K562 (cell line): ENCODE data around the gene FAM131C. TPM values are rescaled to one million over a fixed set of nuclear protein-coding genes. Genes with fewer than 3 reads are reported as not detected.

Experiments
- ATF3 ChIP-seq, 2 experiments: fragments of 450-650 bp in 1 of 2; sonication (generic) in 1 of 2; formaldehyde crosslinking in 1 of 2; IDR thresholded peaks in 1 of 2; conservative IDR thresholded peaks in 1 of 2; 2 replicates each; pipeline versions ENCODE4 v1.6.1 to v1.8.1; 2016 to 2023; ENCODE audit warnings: mild to moderate bottlenecking in 2 of 2, moderate library complexity in 2 of 2, inconsistent platforms in 1 of 2, missing genetic modification reagents in 1 of 2
- C11orf30 ChIP-seq: fragments of 450-650 bp; IDR thresholded peaks from 2 replicates; pipeline ENCODE4 v1.6.1; 2016; ENCODE audit warnings: low read depth, mild to moderate bottlenecking
- CEBPB ChIP-seq: fragments of 450-650 bp; IDR thresholded peaks from 2 replicates; pipeline ENCODE4 v1.6.1; 2016; ENCODE audit warnings: missing genetic modification characterization, missing compliant biosample characterization
- ELF4 ChIP-seq: fragments of 450-650 bp; formaldehyde crosslinking; IDR thresholded peaks from 2 replicates; pipeline ENCODE4 v1.4.0; 2022; ENCODE audit warnings: missing genetic modification characterization
- ETV1 ChIP-seq: fragments of 450-650 bp; conservative IDR thresholded peaks from 2 replicates; pipeline ENCODE4 v1.6.1; 2016; ENCODE audit warnings: missing genetic modification characterization, control low read depth, low read depth, missing compliant biosample characterization
- GTF2A2 ChIP-seq: IDR thresholded peaks from 2 replicates; pipeline ENCODE4 v1.6.1; 2016; ENCODE audit warnings: mild to moderate bottlenecking, missing genetic modification characterization, missing compliant biosample characterization
- MCM2 ChIP-seq: fragments of 450-650 bp; IDR thresholded peaks from 2 replicates; pipeline ENCODE4 v1.6.1; 2017; ENCODE audit warnings: low read depth, mild to moderate bottlenecking
- MEF2A ChIP-seq: IDR thresholded peaks from 2 replicates; pipeline ENCODE4 v1.6.1; 2011; ENCODE audit warnings: low read depth, mild to moderate bottlenecking, low read length, moderate library complexity; ENCODE audit not compliant: control insufficient read depth
- MXI1 ChIP-seq: IDR thresholded peaks from 2 replicates; pipeline ENCODE4 v1.6.1; 2011; ENCODE audit warnings: low read depth, mild to moderate bottlenecking, improper control_type of control experiment, low read length
- POLR2AphosphoS5 ChIP-seq: IDR thresholded peaks from 2 replicates; pipeline ENCODE4 v1.6.1; 2011; ENCODE audit warnings: mild to moderate bottlenecking, low read depth, low read length, moderate library complexity; ENCODE audit not compliant: control insufficient read depth, insufficient read depth
- RHOXF2B ChIP-seq: fragments of 250-450 bp; sonication (Bioruptor Pico); conservative IDR thresholded peaks from 2 replicates; pipeline ENCODE4 v1.5.1; 2021
- SNRNP70 ChIP-seq: fragments of 200-400 bp; formaldehyde crosslinking; optimal IDR thresholded peaks from 2 replicates; pipeline ENCODE3; 2017; ENCODE audit warnings: low read depth, low read length
- TBL1XR1 ChIP-seq, 2 experiments: IDR thresholded peaks; 2 replicates each; pipeline ENCODE4 v1.6.1; 2012; ENCODE audit warnings: improper control_type of control experiment in 2 of 2, low read length in 2 of 2, mild to moderate bottlenecking in 1 of 2
- TCF7L2 ChIP-seq: fragments of 150-350 bp; IDR thresholded peaks from 2 replicates; pipeline ENCODE4 v1.6.1; 2016; ENCODE audit warnings: low read depth, mild to moderate bottlenecking, low read length, moderate library complexity
- ZKSCAN3 ChIP-seq: fragments of 250-450 bp; sonication (Bioruptor Pico); IDR thresholded peaks from 2 replicates; pipeline ENCODE4 v1.4.0; 2020
- ZNF165 ChIP-seq: fragments of 250-450 bp; sonication (Bioruptor Pico); IDR thresholded peaks from 2 replicates; pipeline ENCODE4 v1.4.0; 2020; ENCODE audit warnings: borderline replicate concordance
- ZNF449 ChIP-seq: fragments of 250-450 bp; sonication (Bioruptor Pico); IDR thresholded peaks from 2 replicates; pipeline ENCODE4 v1.8.0; 2022; ENCODE audit warnings: moderate library complexity, mild to moderate bottlenecking, inconsistent platforms
- ZNF695 ChIP-seq: fragments of 450-650 bp; formaldehyde crosslinking; IDR thresholded peaks from 2 replicates; pipeline ENCODE4 v1.4.0; 2020; ENCODE audit warnings: mild to moderate bottlenecking, moderate library complexity
- ZNF77 ChIP-seq: fragments of 250-450 bp; sonication (Bioruptor Pico); IDR thresholded peaks from 2 replicates; pipeline ENCODE4 v1.5.0; 2020
- polyA plus RNA-seq, 8 experiments: library from polyadenylated mRNA; depleted of rRNA in 4 of 8; stranded (reverse) in 5 of 8; unstranded in 3 of 8; fragments of >200 nt; fragmentation: Nextera tagmentation in 2 of 8; fragmentation: Illumina TruSeq in 1 of 8; extraction: Ambion mirVana in 2 of 8; extraction: Trizol in 1 of 8; gene quantifications; 2 replicates each; pipeline versions ENCODE4 v1.2.1 to v1.2.3, GENCODE V29; 2011 to 2014; ENCODE audit warnings: inconsistent platforms in 1 of 8, missing spikeins in 1 of 8
- total RNA-seq, 7 experiments: library from RNA; depleted of rRNA in 6 of 7; stranded (reverse); fragments of >200 nt in 6 of 7; fragmentation: Illumina TruSeq in 2 of 7; extraction: Trizol in 2 of 7; gene quantifications; 2 replicates each; pipeline versions ENCODE4 v1.2.1 to v1.2.3, GENCODE V29; 2011 to 2021; ENCODE audit warnings: low replicate concordance in 1 of 7
- TF ChIP-seq, protein P1 (sequence below): sonication (generic); formaldehyde crosslinking; IDR thresholded peaks from 2 replicates; pipeline ENCODE4 v1.8.0; 2023; ENCODE audit warnings: mild to moderate bottlenecking, missing genetic modification reagents

The FAM131C gene
- total and polyA plus RNA-seq, 9 of the 15 experiments (the other 6 are each of a cell fraction or from before 2014, with no cell fraction given), result 0.10 to 0.29 (median 0.16) TPM; not detected in 6

DNA sequence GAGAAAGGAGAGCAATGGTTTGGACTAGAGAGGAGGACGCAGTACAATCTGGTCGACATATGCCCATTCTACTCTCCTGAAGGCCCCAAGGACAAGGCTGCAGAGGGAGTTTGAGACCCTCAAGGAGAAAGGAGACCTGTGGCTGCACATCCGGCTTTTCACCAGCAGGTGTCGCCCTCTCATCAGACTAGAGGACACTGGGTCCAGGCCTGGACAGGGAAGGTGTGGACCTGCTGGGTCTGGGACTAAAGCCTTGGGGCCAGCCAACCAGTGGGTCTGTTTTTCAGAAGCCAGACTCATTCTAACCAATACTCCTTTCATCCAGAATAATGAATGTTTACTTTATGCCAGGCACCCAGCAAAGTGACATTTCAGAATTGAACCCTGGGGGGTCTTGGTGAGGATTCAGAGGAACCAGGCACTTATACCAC is 64.4 kb downstream of the FAM131C start (continued):
- no peak for TF ChIP-seq POLR2AphosphoS5
- no peak for TF ChIP-seq RHOXF2B
- TF ChIP-seq ETV1, result no peak
- no peak; the same call in 1 of the 2 replicates for TF ChIP-seq ATF3 (IDR thresholded peaks at IDR 0.05)
- TF ChIP-seq ATF3 (CRISPR knock-in tag; conservative IDR thresholded peaks at IDR 0.05), result 0 out of 2 replicates have a peak, but pooled peaks have one; percentile 35
- no peak for TF ChIP-seq CEBPB (tag)
- no peak for TF ChIP-seq GTF2A2 (tag)
- TF ChIP-seq ZNF77 (CRISPR knock-in tag), result no peak
- TF ChIP-seq ZNF165 (CRISPR knock-in tag), result no peak
- no peak for TF ChIP-seq TBL1XR1 (IDR thresholded peaks at IDR 0.05; ENCODE audit: low read length in 2 of 2)
- no peak for TF ChIP-seq SNRNP70
- TF ChIP-seq MEF2A, result no peak
- TF ChIP-seq ZKSCAN3, result no peak
- no peak for TF ChIP-seq TCF7L2
- TF ChIP-seq MCM2, result no peak
- no peak for TF ChIP-seq ZNF695 (CRISPR knock-in tag)
- no peak for TF ChIP-seq ELF4 (CRISPR knock-in tag)
- TF ChIP-seq, protein P1, sequence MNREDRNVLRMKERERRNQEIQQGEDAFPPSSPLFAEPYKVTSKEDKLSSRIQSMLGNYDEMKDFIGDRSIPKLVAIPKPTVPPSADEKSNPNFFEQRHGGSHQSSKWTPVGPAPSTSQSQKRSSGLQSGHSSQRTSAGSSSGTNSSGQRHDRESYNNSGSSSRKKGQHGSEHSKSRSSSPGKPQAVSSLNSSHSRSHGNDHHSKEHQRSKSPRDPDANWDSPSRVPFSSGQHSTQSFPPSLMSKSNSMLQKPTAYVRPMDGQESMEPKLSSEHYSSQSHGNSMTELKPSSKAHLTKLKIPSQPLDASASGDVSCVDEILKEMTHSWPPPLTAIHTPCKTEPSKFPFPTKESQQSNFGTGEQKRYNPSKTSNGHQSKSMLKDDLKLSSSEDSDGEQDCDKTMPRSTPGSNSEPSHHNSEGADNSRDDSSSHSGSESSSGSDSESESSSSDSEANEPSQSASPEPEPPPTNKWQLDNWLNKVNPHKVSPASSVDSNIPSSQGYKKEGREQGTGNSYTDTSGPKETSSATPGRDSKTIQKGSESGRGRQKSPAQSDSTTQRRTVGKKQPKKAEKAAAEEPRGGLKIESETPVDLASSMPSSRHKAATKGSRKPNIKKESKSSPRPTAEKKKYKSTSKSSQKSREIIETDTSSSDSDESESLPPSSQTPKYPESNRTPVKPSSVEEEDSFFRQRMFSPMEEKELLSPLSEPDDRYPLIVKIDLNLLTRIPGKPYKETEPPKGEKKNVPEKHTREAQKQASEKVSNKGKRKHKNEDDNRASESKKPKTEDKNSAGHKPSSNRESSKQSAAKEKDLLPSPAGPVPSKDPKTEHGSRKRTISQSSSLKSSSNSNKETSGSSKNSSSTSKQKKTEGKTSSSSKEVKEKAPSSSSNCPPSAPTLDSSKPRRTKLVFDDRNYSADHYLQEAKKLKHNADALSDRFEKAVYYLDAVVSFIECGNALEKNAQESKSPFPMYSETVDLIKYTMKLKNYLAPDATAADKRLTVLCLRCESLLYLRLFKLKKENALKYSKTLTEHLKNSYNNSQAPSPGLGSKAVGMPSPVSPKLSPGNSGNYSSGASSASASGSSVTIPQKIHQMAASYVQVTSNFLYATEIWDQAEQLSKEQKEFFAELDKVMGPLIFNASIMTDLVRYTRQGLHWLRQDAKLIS (CRISPR knock-in tag), result no peak
- no peak for TF ChIP-seq ZNF449 (CRISPR knock-in tag)
- no peak for TF ChIP-seq C11orf30
- TF ChIP-seq MXI1, result no peak
